HG03097 (cell line): ENCODE results near the gene ZSWIM1.
"Not testable (repeated sequence)": the region's sequence is repeated elsewhere in the genome, so short reads cannot be mapped to it uniquely, and the experiment has no call there.

Experiments
- ATAC-seq: cut with Tn5 transposase; IDR thresholded peaks from one replicate; pipeline ENCODE4 v1.9.1; 2021; ENCODE audit not compliant: unreplicated experiment, low FRiP score

The ZSWIM1 gene

GRCh38 chr20:45853484-45853883 is 27.5 kb upstream of the ZSWIM1 start:
- no peak for ATAC-seq

- peak; percentile 92 for ATAC-seq
These were observed 23.7 kb upstream of the ZSWIM1 start, which contains the start of the genes ACOT8 and ZSWIM3 for GRCh38 chr20:45857114-45857881. ACOT8 (minus strand) TSS chr20:45857392; CDS start chr20:45857315, 77 bp downstream. ZSWIM3 (plus strand) TSS chr20:45857614; CDS start chr20:45857826, 212 bp downstream.

- peak; percentile 2 for ATAC-seq
These were observed 23.2 kb upstream of the ZSWIM1 start for GRCh38 chr20:45857882-45858216.

GRCh38 chr20:45859916-45860315 is 21.1 kb upstream of the ZSWIM1 start:
- no peak for ATAC-seq

- no peak for ATAC-seq
These were observed 20.3 kb upstream of the ZSWIM1 start for GRCh38 chr20:45860560-45861220.

- ATAC-seq = no peak
These were observed 19.6 kb upstream of the ZSWIM1 start for GRCh38 chr20:45861221-45862075.

GRCh38 chr20:45863543-45864470 is 17.2 kb upstream of the ZSWIM1 start:
- no peak for ATAC-seq

- ATAC-seq = no peak
These were observed 14.6 kb upstream of the ZSWIM1 start for GRCh38 chr20:45866454-45866853.

- no peak for ATAC-seq
These were observed 13.8 kb upstream of the ZSWIM1 start for GRCh38 chr20:45867136-45867818.

- ATAC-seq = no peak
These were observed 13.2 kb upstream of the ZSWIM1 start for GRCh38 chr20:45867819-45868176.

- no peak for ATAC-seq
These were observed 8.4 kb upstream of the ZSWIM1 start for GRCh38 chr20:45872626-45873025.

GRCh38 chr20:45873409-45874103 is 7.5 kb upstream of the ZSWIM1 start:
- no peak for ATAC-seq

- ATAC-seq = not testable (repeated sequence)
These were observed 6.9 kb upstream of the ZSWIM1 start for GRCh38 chr20:45874104-45874481.

- no peak for ATAC-seq
These were observed 6.5 kb upstream of the ZSWIM1 start for GRCh38 chr20:45874576-45874975.

GRCh38 chr20:45878076-45878761 is 2.8 kb upstream of the ZSWIM1 start:
- no peak for ATAC-seq

- ATAC-seq = no peak
These were observed 1.6 kb downstream of the ZSWIM1 start for GRCh38 chr20:45882469-45883099.

- ATAC-seq = no peak
These were observed 2.1 kb downstream of the ZSWIM1 start for GRCh38 chr20:45883100-45883469.
